SK-N-MC (cell line): Measurements from ENCODE around the gene CDC14A.

Source experiments
- EZH2 ChIP-seq: fragments of 200-600 bp; sonication (generic); IDR thresholded peaks from one replicate; pipeline ENCODE4 v1.6.1; 2017; ENCODE audit warnings: antibody characterized with exemption
- FOXP2 ChIP-seq: optimal IDR thresholded peaks from 2 replicates; pipeline ENCODE3; 2011; ENCODE audit warnings: mild to moderate bottlenecking, moderate library complexity; ENCODE audit not compliant: insufficient read depth; ENCODE audit errors: extremely low read length, control extremely low read depth
- POLR2AphosphoS5 ChIP-seq: IDR thresholded peaks from 2 replicates; pipeline ENCODE4 v1.6.1; 2012; ENCODE audit warnings: mild to moderate bottlenecking, low read depth, low read length, borderline replicate concordance

DNA sequence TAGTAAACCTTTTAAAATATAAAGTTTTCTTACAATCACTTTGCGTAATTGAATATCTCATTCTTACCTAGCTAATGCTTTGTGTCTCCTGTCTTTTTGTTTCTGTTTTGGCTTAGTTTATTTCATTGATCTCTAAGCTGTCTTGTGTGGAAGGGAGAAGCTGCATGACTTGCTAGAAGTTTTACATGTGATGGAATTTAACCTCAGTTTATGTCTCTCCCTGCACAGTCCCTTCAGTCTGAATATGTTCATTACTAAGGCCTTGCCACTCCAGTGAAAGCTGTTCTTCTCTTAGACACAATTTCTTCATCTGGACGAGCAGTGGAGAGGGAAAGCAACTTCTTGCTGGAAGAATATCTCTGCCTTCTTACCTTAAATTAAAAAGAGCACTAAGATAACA, 165.7 kb downstream of the CDC14A start:
- TF ChIP-seq POLR2AphosphoS5 (no peak), FOXP2 (no peak), EZH2 (no peak)
